Mesodermal cell (in vitro differentiated cells): Measurements from ENCODE around the gene MICAL3.

Experiments
- H3K27ac ChIP-seq: 2 replicates; pipeline ENCODE4 v1.7.0; 2013; ENCODE audit warnings: mild to moderate bottlenecking, low read depth, low read length, moderate library complexity; ENCODE audit not compliant: severe bottlenecking
- H3K36me3 ChIP-seq: 2 replicates; pipeline ENCODE4 v1.7.1; 2013; ENCODE audit warnings: mild to moderate bottlenecking, low read length, moderate library complexity; ENCODE audit not compliant: control insufficient read depth, insufficient read depth
- H3K4me1 ChIP-seq: one replicate; pipeline ENCODE4 v1.7.1; 2013; ENCODE audit warnings: mild to moderate bottlenecking, low read length; ENCODE audit not compliant: insufficient read depth, control insufficient read depth, poor library complexity, severe bottlenecking
- H3K4me3 ChIP-seq: 2 replicates; pipeline ENCODE4 v1.7.0; 2013; ENCODE audit warnings: low read length, control low read depth, mild to moderate bottlenecking; ENCODE audit not compliant: insufficient read depth, poor library complexity, severe bottlenecking; ENCODE audit errors: extremely low read depth
- H3K9me3 ChIP-seq: 2 replicates; pipeline ENCODE4 v1.7.1; 2013; ENCODE audit warnings: mild to moderate bottlenecking, low read length, moderate library complexity; ENCODE audit not compliant: control insufficient read depth
- WGBS, 2 experiments: methylation state at CpG; one replicate each; pipeline ENCODE4 v1.1.5; 2013; ENCODE audit warnings: missing lambda C conversion rate in 2 of 2; ENCODE audit not compliant: insufficient coverage in 2 of 2; 5-methylcytosine and 5-hydroxymethylcytosine counted together

MICAL3 gene

GRCh38 chr22:17825876-17826550 is 198.3 kb downstream of the MICAL3 start:
- peaks cover 46% of the 10 kb centered on the region for H3K36me3 ChIP-seq
- H3K27ac ChIP-seq, result no peak overlapping the region
- no peaks in the 10 kb centered on the region for H3K9me3 ChIP-seq
- no peaks in the 10 kb centered on the region for H3K4me1 ChIP-seq
- 92 to 95% methylated on average over 21 of the region's 22 CpGs for WGBS, 2 experiments
- no peak overlapping the region for H3K4me3 ChIP-seq

- H3K27ac ChIP-seq, result no peak overlapping the region
- peaks cover 43% of the 10 kb centered on the region for H3K36me3 ChIP-seq
- H3K4me1 ChIP-seq, result no peaks in the 10 kb centered on the region
- no peaks in the 10 kb centered on the region for H3K9me3 ChIP-seq
- H3K4me3 ChIP-seq, result no peak overlapping the region
- 88 to 91% methylated on average over 7 to 8 of the region's 9 CpGs for WGBS, 2 experiments
Measured at GRCh38 chr22:17824457-17824856, 199.9 kb downstream of the MICAL3 start.

- Histone ChIP-seq H3K9me3 (no peaks in the 10 kb centered on the region), H3K4me1 (no peaks in the 10 kb centered on the region), H3K27ac (no peak overlapping the region), H3K36me3 (peaks cover 40% of the 10 kb centered on the region), H3K4me3 (no peak overlapping the region)
- 87 to 100% methylated on average over 4 to 8 of the region's 15 CpGs for WGBS, 2 experiments
Measured at GRCh38 chr22:17823964-17824363, 200.4 kb downstream of the MICAL3 start.

- no peaks in the 10 kb centered on the region for H3K4me1 ChIP-seq
- 100% methylated on average over 1 to 2 of the region's 4 CpGs for WGBS, 2 experiments
- no peak overlapping the region for H3K27ac ChIP-seq
- no peak overlapping the region for H3K4me3 ChIP-seq
- no peaks in the 10 kb centered on the region for H3K9me3 ChIP-seq
- H3K36me3 ChIP-seq, result peaks cover 32% of the 10 kb centered on the region
Measured at GRCh38 chr22:17823226-17823625, 201.1 kb downstream of the MICAL3 start.

- Histone ChIP-seq H3K36me3 (peaks cover 31% of the 10 kb centered on the region), H3K4me1 (no peaks in the 10 kb centered on the region), H3K27ac (no peak overlapping the region), H3K4me3 (no peak overlapping the region), H3K9me3 (no peaks in the 10 kb centered on the region)
- 96 to 97% methylated on average over 13 of the region's 13 CpGs for WGBS, 2 experiments
Measured at GRCh38 chr22:17822087-17822486, 202.3 kb downstream of the MICAL3 start.

GRCh38 chr22:17820879-17821439 is 203.4 kb downstream of the MICAL3 start:
- Histone ChIP-seq H3K4me1 (no peaks in the 10 kb centered on the region), H3K9me3 (no peaks in the 10 kb centered on the region), H3K27ac (no peak overlapping the region), H3K36me3 (peaks cover 28% of the 10 kb centered on the region), H3K4me3 (no peak overlapping the region)
- no CpG with 5 or more reads among the region's 3 CpGs for WGBS, 2 experiments

- Histone ChIP-seq H3K4me3 (no peak overlapping the region), H3K4me1 (no peaks in the 10 kb centered on the region), H3K9me3 (no peaks in the 10 kb centered on the region), H3K36me3 (peaks cover 41% of the 10 kb centered on the region), H3K27ac (no peak overlapping the region)
- WGBS, 2 experiments, result 94% methylated on average over 9 to 12 of the region's 14 CpGs
Measured at GRCh38 chr22:17818649-17819048, 205.7 kb downstream of the MICAL3 start.

GRCh38 chr22:17818180-17818579 is 206.2 kb downstream of the MICAL3 start:
- no peaks in the 10 kb centered on the region for H3K4me1 ChIP-seq
- H3K36me3 ChIP-seq, result peaks cover 45% of the 10 kb centered on the region
- 89 to 97% methylated on average over 14 to 22 of the region's 25 CpGs for WGBS, 2 experiments
- H3K4me3 ChIP-seq, result no peak overlapping the region
- H3K9me3 ChIP-seq, result no peaks in the 10 kb centered on the region
- no peak overlapping the region for H3K27ac ChIP-seq

- Histone ChIP-seq H3K27ac (no peak overlapping the region), H3K4me3 (no peak overlapping the region), H3K36me3 (peaks cover 43% of the 10 kb centered on the region), H3K4me1 (no peaks in the 10 kb centered on the region), H3K9me3 (no peaks in the 10 kb centered on the region)
- WGBS, 2 experiments, result 97 to 99% methylated on average over 29 to 30 of the region's 33 CpGs
Measured at GRCh38 chr22:17817511-17818065, 206.8 kb downstream of the MICAL3 start.

- Histone ChIP-seq H3K9me3 (no peaks in the 10 kb centered on the region), H3K36me3 (peaks cover 45% of the 10 kb centered on the region), H3K4me1 (no peaks in the 10 kb centered on the region), H3K4me3 (no peak overlapping the region), H3K27ac (no peak overlapping the region)
- WGBS, 2 experiments, result 97 to 98% methylated on average over 21 of the region's 21 CpGs
Measured at GRCh38 chr22:17817079-17817478, 207.3 kb downstream of the MICAL3 start.

- WGBS, 2 experiments, result 94 to 98% methylated on average over 11 to 13 of the region's 14 CpGs
- no peak overlapping the region for H3K4me3 ChIP-seq
- no peaks in the 10 kb centered on the region for H3K4me1 ChIP-seq
- peaks cover 49% of the 10 kb centered on the region for H3K36me3 ChIP-seq
- no peak overlapping the region for H3K27ac ChIP-seq
- no peaks in the 10 kb centered on the region for H3K9me3 ChIP-seq
Measured at GRCh38 chr22:17816649-17817048, 207.7 kb downstream of the MICAL3 start.
